ENCODE data around the gene REP15. TPM values are rescaled to one million over a fixed set of nuclear protein-coding genes. Genes with fewer than 3 reads are reported as not detected.

REP15 gene
- polyA plus RNA-seq, 1 donor (not counting 4 experiments of a cell fraction or from before 2014, with no cell fraction given): 1.8 TPM

- H3K4me1 ChIP-seq (ENCODE audit: control insufficient read depth, extremely low read depth, insufficient read depth, low read length): peaks cover 24% of the 10 kb centered on the region
- peak overlapping the region; percentile 100 for H2AFZ ChIP-seq (ENCODE audit: control insufficient read depth, low read length)
- H3K27ac ChIP-seq (ENCODE audit: control insufficient read depth, insufficient read depth, low read length): peak overlapping the region; percentile 96
- FAIRE-seq (no peak), DNase-seq (ENCODE audit: low read depth, low spot score) (no peak)
- dilution Hi-C loops (cut with MboI; ENCODE audit: extremely low pct_ligation_motif_present, low sequenced_read_pairs): no loop called here
- no peaks in the 10 kb centered on the region for H3K9me1 ChIP-seq (ENCODE audit: control insufficient read depth, extremely low read depth, insufficient read depth, low read length)
- no peaks in the 10 kb centered on the region for H3K9me3 ChIP-seq (ENCODE audit: control insufficient read depth, low read depth, low read length)
- peak overlapping the region; percentile 98 for H3K9ac ChIP-seq (ENCODE audit: control insufficient read depth, extremely low read depth, insufficient read depth, low read length)
- H3K79me2 ChIP-seq (ENCODE audit: control insufficient read depth, insufficient read depth, low read length): peaks cover 45% of the 10 kb centered on the region
- no peaks in the 10 kb centered on the region for H3K27me3 ChIP-seq (ENCODE audit: control insufficient read depth, extremely low read depth, insufficient read depth, low read length)
- peaks cover 2 to 12% of the 10 kb centered on the region in 2 experiments for H3K36me3 ChIP-seq (ENCODE audit: control insufficient read depth in 2 of 2, extremely low read depth in 1 of 2, insufficient read depth in 2 of 2, low read length in 2 of 2)
- TF ChIP-seq EZH2 (IDR thresholded peaks at IDR 0.05; ENCODE audit: low read length): no peak
- TF ChIP-seq, protein P1, sequence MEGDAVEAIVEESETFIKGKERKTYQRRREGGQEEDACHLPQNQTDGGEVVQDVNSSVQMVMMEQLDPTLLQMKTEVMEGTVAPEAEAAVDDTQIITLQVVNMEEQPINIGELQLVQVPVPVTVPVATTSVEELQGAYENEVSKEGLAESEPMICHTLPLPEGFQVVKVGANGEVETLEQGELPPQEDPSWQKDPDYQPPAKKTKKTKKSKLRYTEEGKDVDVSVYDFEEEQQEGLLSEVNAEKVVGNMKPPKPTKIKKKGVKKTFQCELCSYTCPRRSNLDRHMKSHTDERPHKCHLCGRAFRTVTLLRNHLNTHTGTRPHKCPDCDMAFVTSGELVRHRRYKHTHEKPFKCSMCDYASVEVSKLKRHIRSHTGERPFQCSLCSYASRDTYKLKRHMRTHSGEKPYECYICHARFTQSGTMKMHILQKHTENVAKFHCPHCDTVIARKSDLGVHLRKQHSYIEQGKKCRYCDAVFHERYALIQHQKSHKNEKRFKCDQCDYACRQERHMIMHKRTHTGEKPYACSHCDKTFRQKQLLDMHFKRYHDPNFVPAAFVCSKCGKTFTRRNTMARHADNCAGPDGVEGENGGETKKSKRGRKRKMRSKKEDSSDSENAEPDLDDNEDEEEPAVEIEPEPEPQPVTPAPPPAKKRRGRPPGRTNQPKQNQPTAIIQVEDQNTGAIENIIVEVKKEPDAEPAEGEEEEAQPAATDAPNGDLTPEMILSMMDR (optimal IDR thresholded peaks at IDR 0.05 in 1 of 3, IDR thresholded peaks at IDR 0.05 in 1 of 3, conservative IDR thresholded peaks at IDR 0.05 in 1 of 3; ENCODE audit: extremely low read depth in 1 of 3, insufficient read depth in 2 of 3, low read length in 3 of 3): no peak
- peak overlapping the region; percentile 99 for H3K4me2 ChIP-seq (ENCODE audit: control insufficient read depth, extremely low read depth, insufficient read depth, low read depth, low read length)
- H4K20me1 ChIP-seq (ENCODE audit: control insufficient read depth, extremely low read depth, insufficient read depth, low read length): no peaks in the 10 kb centered on the region
- H3K4me3 ChIP-seq (ENCODE audit: control insufficient read depth in 2 of 3, extremely low read depth in 1 of 3, insufficient read depth in 2 of 3, low read depth in 1 of 3, low read length in 3 of 3): peak overlapping the region; percentile 80 to 93 (median 91)
These were observed 13.8 kb downstream of the REP15 start for GRCh38 chr12:27709932-27710591.

DNA sequence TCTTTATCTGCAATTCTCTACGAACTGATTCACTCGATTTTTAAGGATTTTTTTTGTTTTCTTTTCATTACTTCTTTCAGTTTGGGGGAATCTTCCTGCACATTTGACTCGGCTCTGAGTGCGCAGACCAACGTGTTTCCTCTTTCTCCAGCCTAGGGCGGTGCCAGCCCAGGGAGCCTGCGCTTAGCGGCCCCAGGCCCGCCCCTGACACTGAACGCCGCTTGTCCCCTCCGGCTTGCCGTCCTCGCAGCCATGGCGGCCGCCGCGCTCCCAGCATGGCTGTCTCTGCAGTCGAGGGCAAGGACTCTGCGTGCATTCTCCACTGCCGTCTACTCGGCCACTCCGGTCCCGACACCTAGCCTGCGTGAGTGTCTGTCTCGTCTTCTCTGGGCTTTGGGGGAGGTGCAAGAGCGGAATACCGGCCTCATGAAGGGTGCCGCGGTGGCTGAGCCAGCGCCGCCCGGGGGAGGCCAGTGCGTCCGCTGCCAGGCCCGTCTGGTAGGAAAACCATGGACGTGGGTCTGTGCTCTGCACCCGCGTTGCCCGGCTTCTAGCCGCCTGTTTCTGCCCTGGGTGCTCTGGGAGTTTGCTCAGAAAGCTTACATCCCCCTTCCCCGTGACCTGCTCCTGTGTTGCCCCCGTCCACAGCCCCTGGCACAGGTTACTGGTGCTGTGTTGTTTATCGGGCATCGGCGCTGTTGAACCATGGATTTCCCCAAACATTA lies 14.5 kb downstream of the REP15 start, which contains the start of gene MRPS35:
TSS of gene MRPS35 (plus strand) at position 241 of the 725 bp plus-strand sequence. CDS start at position 253, 12 bp downstream.
- peaks cover 50% of the 10 kb centered on the region for H3K79me2 ChIP-seq (ENCODE audit: control insufficient read depth, insufficient read depth, low read length)
- dilution Hi-C loops (cut with MboI; ENCODE audit: extremely low pct_ligation_motif_present, low sequenced_read_pairs): no loop called here
- FAIRE-seq: peak; percentile 26

More for the DNA sequence above, 14.5 kb downstream of the REP15 start, which contains the start of gene MRPS35:
- no peaks in the 10 kb centered on the region for H3K27me3 ChIP-seq (ENCODE audit: control insufficient read depth, extremely low read depth, insufficient read depth, low read length)
- H3K4me3 ChIP-seq (ENCODE audit: control insufficient read depth in 2 of 3, extremely low read depth in 1 of 3, insufficient read depth in 2 of 3, low read depth in 1 of 3, low read length in 3 of 3): peak within 1 kb of the TSS; percentile 80 to 93 (median 91)
- peak; percentile 36 for DNase-seq (ENCODE audit: low read depth, low spot score)
- peak within 1 kb of the TSS; percentile 98 for H3K9ac ChIP-seq (ENCODE audit: control insufficient read depth, extremely low read depth, insufficient read depth, low read length)
- H3K4me1 ChIP-seq (ENCODE audit: control insufficient read depth, extremely low read depth, insufficient read depth, low read length): peaks cover 24% of the 10 kb centered on the region
- TF ChIP-seq EZH2 (IDR thresholded peaks at IDR 0.05; ENCODE audit: low read length): no peak
- TF ChIP-seq, protein P1 (optimal IDR thresholded peaks at IDR 0.05 in 1 of 3, IDR thresholded peaks at IDR 0.05 in 1 of 3, conservative IDR thresholded peaks at IDR 0.05 in 1 of 3; ENCODE audit: extremely low read depth in 1 of 3, insufficient read depth in 2 of 3, low read length in 3 of 3): no peak
- H2AFZ ChIP-seq (ENCODE audit: control insufficient read depth, low read length): peak within 1 kb of the TSS; percentile 100
- no peaks in the 10 kb centered on the region for H3K9me3 ChIP-seq (ENCODE audit: control insufficient read depth, low read depth, low read length)
- peaks cover 3% of the 10 kb centered on the region for H4K20me1 ChIP-seq (ENCODE audit: control insufficient read depth, extremely low read depth, insufficient read depth, low read length)
- peaks cover 2 to 14% of the 10 kb centered on the region in 2 experiments for H3K36me3 ChIP-seq (ENCODE audit: control insufficient read depth in 2 of 2, extremely low read depth in 1 of 2, insufficient read depth in 2 of 2, low read length in 2 of 2)
- no peaks in the 10 kb centered on the region for H3K9me1 ChIP-seq (ENCODE audit: control insufficient read depth, extremely low read depth, insufficient read depth, low read length)
- peak within 1 kb of the TSS; percentile 96 for H3K27ac ChIP-seq (ENCODE audit: control insufficient read depth, insufficient read depth, low read length)
- H3K4me2 ChIP-seq (ENCODE audit: control insufficient read depth, extremely low read depth, insufficient read depth, low read depth, low read length): peak within 1 kb of the TSS; percentile 99
